ENCODE results near the gene DDIT3. TPM values are rescaled to one million over a fixed set of nuclear protein-coding genes. Genes with fewer than 3 reads are reported as not detected.

The DDIT3 gene
- total and polyA plus RNA-seq, 2 experiments from 2014 or later: 14.7 to 36.6 TPM

GRCh38 chr12:57546438-57547287 lies 26.3 kb upstream of the DDIT3 start, which contains the start of gene DCTN2:
Gene DCTN2 (minus strand): TSS chr12:57547192. CDS start chr12:57547063, 129 bp downstream.
- TF ChIP-seq EZH2 (IDR thresholded peaks at IDR 0.05; ENCODE audit: insufficient read depth, poor library complexity, severe bottlenecking) (no peak), EZH2phosphoT487 (IDR thresholded peaks at IDR 0.05; ENCODE audit: insufficient read depth, low read depth) (no peak)
- peak within 1 kb of the TSS; percentile 95 for H3K4me2 ChIP-seq (ENCODE audit: unreplicated experiment)
- DNase-seq: peak; percentile 99
- peaks cover 52% of the 10 kb centered on the region for H3K79me2 ChIP-seq (ENCODE audit: insufficient read depth)
- peak within 1 kb of the TSS; percentile 38 for H3K27ac ChIP-seq
- H3K9me2 ChIP-seq (ENCODE audit: insufficient read depth): no peaks in the 10 kb centered on the region
- H3K27me3 ChIP-seq (replicated peaks; ENCODE audit: insufficient read depth): no peaks in the 10 kb centered on the region
- no peaks in the 10 kb centered on the region for H3F3A ChIP-seq (ENCODE audit: insufficient read depth)
- peak within 1 kb of the TSS; percentile 88 for H3K4me3 ChIP-seq
- in situ Hi-C loops (cut with MboI): no loop called here
- H4K20me1 ChIP-seq (ENCODE audit: insufficient read depth): no peaks in the 10 kb centered on the region
- WGBS, 2 experiments (ENCODE audit: low coverage in 1 of 2, low lambda C conversion rate in 2 of 2, missing lambda C conversion rate in 2 of 2): 1% methylated on average over 52 to 56 of the region's 56 CpGs
- H2AFZ ChIP-seq: peak within 1 kb of the TSS; percentile 96
- peaks cover 21% of the 10 kb centered on the region for H3K4me1 ChIP-seq (ENCODE audit: insufficient read depth)
- H3K36me3 ChIP-seq (ENCODE audit: low read depth): peaks cover 7% of the 10 kb centered on the region
- peak within 1 kb of the TSS; percentile 97 for H3K9ac ChIP-seq
- H3K9me3 ChIP-seq (ENCODE audit: low read depth): no peaks in the 10 kb centered on the region

DNA sequence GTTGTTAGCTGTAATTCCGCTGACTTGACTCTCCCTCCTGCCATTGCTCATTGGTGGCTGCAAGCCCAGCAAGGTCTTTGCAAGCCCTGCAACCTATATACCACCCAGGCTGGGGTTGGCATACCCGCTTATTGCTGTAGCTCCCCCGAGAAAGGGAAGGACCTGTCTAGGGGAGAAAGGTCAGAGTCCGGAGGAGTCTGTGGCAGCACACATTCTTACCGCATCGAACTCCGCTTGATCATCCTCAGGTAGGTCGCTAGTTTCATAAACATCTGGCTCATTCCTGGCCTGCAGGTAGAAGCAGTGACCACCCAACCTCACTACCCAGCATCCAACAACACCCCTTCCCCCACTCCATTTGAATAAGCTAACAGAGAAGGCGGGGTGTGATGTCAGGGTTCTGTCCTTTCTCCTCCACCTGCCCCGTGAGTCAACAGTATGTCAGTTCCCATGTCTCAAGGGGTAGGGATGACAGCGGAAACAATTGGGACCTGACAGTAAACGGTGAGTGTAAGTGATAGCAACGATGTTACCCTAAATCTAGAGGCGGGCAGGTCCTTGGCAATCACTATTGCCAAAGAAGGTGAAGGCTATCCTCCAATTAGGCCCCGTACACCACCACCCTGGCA lies 25.6 kb upstream of the DDIT3 start:
- H3K27me3 ChIP-seq (replicated peaks; ENCODE audit: insufficient read depth): no peaks in the 10 kb centered on the region
- TF ChIP-seq EZH2 (IDR thresholded peaks at IDR 0.05; ENCODE audit: insufficient read depth, poor library complexity, severe bottlenecking) (no peak), EZH2phosphoT487 (IDR thresholded peaks at IDR 0.05; ENCODE audit: insufficient read depth, low read depth) (no peak)
- H3K27ac ChIP-seq: no peak overlapping the region
- H3F3A ChIP-seq (ENCODE audit: insufficient read depth): no peaks in the 10 kb centered on the region
- 55 to 59% methylated on average over 15 of the region's 15 CpGs for WGBS, 2 experiments (ENCODE audit: low coverage in 1 of 2, low lambda C conversion rate in 2 of 2, missing lambda C conversion rate in 2 of 2)
- DNase-seq: no peak
- peaks cover 58% of the 10 kb centered on the region for H3K79me2 ChIP-seq (ENCODE audit: insufficient read depth)
- peak overlapping the region; percentile 96 for H2AFZ ChIP-seq
- no peaks in the 10 kb centered on the region for H3K9me3 ChIP-seq (ENCODE audit: low read depth)
- H4K20me1 ChIP-seq (ENCODE audit: insufficient read depth): no peaks in the 10 kb centered on the region
- peaks cover 21% of the 10 kb centered on the region for H3K4me1 ChIP-seq (ENCODE audit: insufficient read depth)
- H3K36me3 ChIP-seq (ENCODE audit: low read depth): peaks cover 14% of the 10 kb centered on the region
- H3K4me3 ChIP-seq: peak overlapping the region; percentile 88
- in situ Hi-C loops (cut with MboI): no loop called here
- H3K4me2 ChIP-seq (ENCODE audit: unreplicated experiment): peak overlapping the region; percentile 95
- H3K9me2 ChIP-seq (ENCODE audit: insufficient read depth): no peaks in the 10 kb centered on the region
- peak overlapping the region; percentile 97 for H3K9ac ChIP-seq

DNA sequence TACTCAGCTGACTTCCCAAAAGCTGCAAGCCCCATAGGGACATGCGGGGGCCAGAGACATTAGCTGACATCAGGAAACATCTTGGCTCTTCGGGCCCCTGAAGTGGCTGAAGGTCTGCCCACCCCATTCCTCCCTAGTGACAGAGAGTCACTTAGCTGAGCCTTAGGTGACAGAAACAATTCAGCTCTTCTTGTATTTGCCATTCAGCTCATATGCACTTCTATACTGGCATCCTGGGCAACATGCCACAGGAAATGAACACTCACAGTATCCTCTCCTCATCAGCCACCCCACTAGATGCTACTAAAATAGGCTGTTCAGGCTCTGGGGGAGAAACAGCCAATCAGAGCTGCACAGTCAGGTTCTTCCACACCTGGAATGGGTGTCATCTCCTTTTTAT lies 23.3 kb upstream of the DDIT3 start:
- Histone ChIP-seq H3K9ac (no peak overlapping the region), H3K4me3 (no peak overlapping the region), H3K4me2 (ENCODE audit: unreplicated experiment) (no peak overlapping the region), H3K9me3 (ENCODE audit: low read depth) (no peaks in the 10 kb centered on the region), H3K79me2 (ENCODE audit: insufficient read depth) (peaks cover 81% of the 10 kb centered on the region), H2AFZ (no peak overlapping the region), H3K36me3 (ENCODE audit: low read depth) (peaks cover 25% of the 10 kb centered on the region), H3F3A (ENCODE audit: insufficient read depth) (no peaks in the 10 kb centered on the region), H3K27ac (no peak overlapping the region), H4K20me1 (ENCODE audit: insufficient read depth) (no peaks in the 10 kb centered on the region), H3K4me1 (ENCODE audit: insufficient read depth) (peaks cover 21% of the 10 kb centered on the region), H3K27me3 (replicated peaks; ENCODE audit: insufficient read depth) (no peaks in the 10 kb centered on the region), H3K9me2 (ENCODE audit: insufficient read depth) (no peaks in the 10 kb centered on the region)
- in situ Hi-C loops (cut with MboI): no loop called here
- TF ChIP-seq EZH2 (IDR thresholded peaks at IDR 0.05; ENCODE audit: insufficient read depth, poor library complexity, severe bottlenecking) (no peak), EZH2phosphoT487 (IDR thresholded peaks at IDR 0.05; ENCODE audit: insufficient read depth, low read depth) (no peak)
- 91 to 95% methylated on average over 2 of the region's 2 CpGs for WGBS, 2 experiments (ENCODE audit: low coverage in 1 of 2, low lambda C conversion rate in 2 of 2, missing lambda C conversion rate in 2 of 2)
- peak; percentile 57 for DNase-seq

DNA sequence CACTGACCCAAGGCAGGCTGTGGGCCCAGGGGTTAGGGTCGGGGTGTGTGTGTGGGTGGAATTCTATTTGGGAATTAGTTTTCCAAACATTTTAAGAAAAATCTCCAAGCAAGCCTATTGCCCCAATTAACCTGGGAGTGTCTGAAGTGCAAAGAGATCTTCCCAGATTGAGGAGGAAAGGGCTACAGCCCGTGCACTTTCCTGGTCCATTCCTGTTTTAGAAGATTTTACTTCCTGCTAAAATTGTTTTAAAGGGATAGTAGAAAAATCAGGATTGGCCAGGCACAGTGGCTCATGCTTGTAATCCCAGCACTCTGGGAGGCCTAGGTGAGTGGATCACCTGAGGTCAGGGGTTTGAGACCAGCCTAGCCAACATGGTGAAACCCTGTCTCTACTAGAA lies 21.4 kb upstream of the DDIT3 start:
- WGBS, 2 experiments (ENCODE audit: low coverage in 1 of 2, low lambda C conversion rate in 2 of 2, missing lambda C conversion rate in 2 of 2): 98 to 100% methylated on average over 2 of the region's 2 CpGs
- DNase-seq: no peak
- in situ Hi-C loops (cut with MboI): no loop called here

More for the DNA sequence above, 21.4 kb upstream of the DDIT3 start:
- Histone ChIP-seq H3F3A (ENCODE audit: insufficient read depth) (no peaks in the 10 kb centered on the region), H3K79me2 (ENCODE audit: insufficient read depth) (peaks cover 90% of the 10 kb centered on the region), H3K9me3 (ENCODE audit: low read depth) (no peaks in the 10 kb centered on the region), H3K9me2 (ENCODE audit: insufficient read depth) (no peaks in the 10 kb centered on the region), H3K27ac (no peak overlapping the region), H3K4me2 (ENCODE audit: unreplicated experiment) (no peak overlapping the region), H4K20me1 (ENCODE audit: insufficient read depth) (no peaks in the 10 kb centered on the region), H3K9ac (no peak overlapping the region), H3K4me1 (ENCODE audit: insufficient read depth) (peaks cover 21% of the 10 kb centered on the region), H3K4me3 (no peak overlapping the region), H3K36me3 (ENCODE audit: low read depth) (peaks cover 32% of the 10 kb centered on the region), H3K27me3 (replicated peaks; ENCODE audit: insufficient read depth) (no peaks in the 10 kb centered on the region), H2AFZ (no peak overlapping the region)
- TF ChIP-seq EZH2phosphoT487 (IDR thresholded peaks at IDR 0.05; ENCODE audit: insufficient read depth, low read depth) (no peak), EZH2 (IDR thresholded peaks at IDR 0.05; ENCODE audit: insufficient read depth, poor library complexity, severe bottlenecking) (no peak)

Measured in GM23248 (cell line).